Effector CD8-positive, alpha-beta T cell (primary cell): ENCODE measurements around the gene DBP.

ENCODE experiments used
- DNase-seq: peaks from one replicate; lab custom pipeline; 2025; lab: John Stamatoyannopoulos, UW

DBP gene

GRCh38 chr19:48609571-48610108 is 27.5 kb downstream of the DBP start:
- DNase-seq = no peak

- peak; percentile 15 for DNase-seq
These were observed 28.3 kb downstream of the DBP start for GRCh38 chr19:48608798-48609263.

GRCh38 chr19:48607359-48607755 is 29.8 kb downstream of the DBP start:
- no peak for DNase-seq

GRCh38 chr19:48606463-48607358 is 30.5 kb downstream of the DBP start, which contains the start of gene SPACA4:
SPACA4 (plus strand) TSS chr19:48606742; CDS start chr19:48606979, 237 bp downstream.
- DNase-seq = no peak

- DNase-seq = no peak
These were observed 33.3 kb downstream of the DBP start for GRCh38 chr19:48603850-48604249.

- DNase-seq = no peak
These were observed 33.7 kb downstream of the DBP start for GRCh38 chr19:48603449-48603848.

- no peak for DNase-seq
These were observed 34.2 kb downstream of the DBP start for GRCh38 chr19:48603001-48603400.

- no peak for DNase-seq
These were observed 36.3 kb downstream of the DBP start for GRCh38 chr19:48600679-48601417.

GRCh38 chr19:48598996-48599700 is 38.0 kb downstream of the DBP start:
- DNase-seq = no peak

- no peak for DNase-seq
These were observed 40.3 kb downstream of the DBP start for GRCh38 chr19:48596679-48597465.

GRCh38 chr19:48596237-48596636 is 40.9 kb downstream of the DBP start:
- DNase-seq = no peak

GRCh38 chr19:48595833-48596232 is 41.3 kb downstream of the DBP start:
- no peak for DNase-seq

- DNase-seq = no peak
These were observed 42.0 kb downstream of the DBP start for GRCh38 chr19:48595171-48595570.

GRCh38 chr19:48591021-48591420 is 46.2 kb downstream of the DBP start:
- no peak for DNase-seq

GRCh38 chr19:48588670-48589401 is 48.3 kb downstream of the DBP start:
- peak; percentile 83 for DNase-seq

GRCh38 chr19:48587387-48587786 is 49.8 kb downstream of the DBP start:
- no peak for DNase-seq

GRCh38 chr19:48582168-48582567 is 55.0 kb downstream of the DBP start:
- DNase-seq = no peak
